ENCODE results near the gene TCERG1. TPM values are rescaled to one million over a fixed set of nuclear protein-coding genes. Genes with fewer than 3 reads are reported as not detected.

Gene TCERG1
- total RNA-seq, 1 experiment from 2014 or later, result 112 TPM

DNA sequence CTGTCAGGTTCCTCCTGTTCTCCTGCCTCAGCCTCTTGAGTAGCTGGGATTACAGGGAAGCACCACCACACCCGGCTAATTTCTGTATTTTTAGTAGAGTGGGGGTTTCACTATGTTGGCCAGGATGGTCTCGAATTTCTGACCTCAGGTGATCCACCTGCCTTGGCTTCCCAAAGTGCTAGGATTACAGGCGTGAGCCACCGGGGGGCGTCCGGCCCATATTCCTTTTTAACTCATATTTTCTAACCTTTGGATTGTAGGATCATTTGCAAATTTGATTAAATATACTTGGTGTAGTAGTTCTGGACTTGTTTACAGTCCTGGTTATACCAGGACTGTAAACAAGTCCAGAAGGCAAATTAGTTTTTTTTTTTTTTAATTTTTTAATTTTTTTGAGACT is 4.3 kb downstream of the TCERG1 start:
- Histone ChIP-seq H2BK120ac (ENCODE audit: low read depth, low read length, poor library complexity, severe bottlenecking) (no peak overlapping the region), H2AK5ac (ENCODE audit: insufficient read length, low read length) (no peak overlapping the region), H3T11ph (ENCODE audit: low read length) (no peak overlapping the region), H4K91ac (ENCODE audit: insufficient read length, low read depth, low read length) (no peak overlapping the region), H3K18ac (ENCODE audit: insufficient read length, low read depth, low read length) (no peak overlapping the region), H3K4me2 (ENCODE audit: insufficient read depth, insufficient read length, low read length) (no peak overlapping the region), H3K4me1 (ENCODE audit: insufficient read depth, low read length) (no peaks in the 10 kb centered on the region), H2BK12ac (ENCODE audit: insufficient read length, low read depth, low read length) (no peak overlapping the region), H3K4ac (ENCODE audit: low read depth, low read length) (no peak overlapping the region), H3K27ac (ENCODE audit: insufficient read length, low read depth, low read length) (no peak overlapping the region), H4K5ac (ENCODE audit: insufficient read length, low read depth, low read length) (no peak overlapping the region), H3K79me1 (ENCODE audit: insufficient read depth, low read depth, low read length, poor library complexity, severe bottlenecking) (peaks cover 3% of the 10 kb centered on the region), H3K27me3 (ENCODE audit: insufficient read depth, low read length) (no peaks in the 10 kb centered on the region), H2BK15ac (ENCODE audit: low read depth, low read length) (no peak overlapping the region), H2AFZ (ENCODE audit: low read length) (no peak overlapping the region), H3K14ac (ENCODE audit: insufficient read depth, low read length) (no peak overlapping the region), H2BK20ac (ENCODE audit: low read depth, low read length, poor library complexity, severe bottlenecking) (no peak overlapping the region), H4K20me1 (ENCODE audit: control insufficient read depth, insufficient read depth, insufficient read length) (no peaks in the 10 kb centered on the region), H3K23ac (ENCODE audit: insufficient read length, low read depth, low read length) (no peak overlapping the region), H3K79me2 (ENCODE audit: insufficient read depth, low read length) (peaks cover 59% of the 10 kb centered on the region), H4K8ac (replicated peaks; ENCODE audit: insufficient read length, low read depth, low read length) (no peak overlapping the region), H3K56ac (ENCODE audit: insufficient read length, low read depth, low read length) (no peak overlapping the region), H3K23me2 (ENCODE audit: insufficient read length, low read depth, low read length, poor library complexity, severe bottlenecking) (peaks cover 6% of the 10 kb centered on the region), H3K9me3 (ENCODE audit: control insufficient read depth, low read depth, low read length) (no peaks in the 10 kb centered on the region), H3K9ac (ENCODE audit: extremely low read depth, insufficient read length, low read length) (no peak overlapping the region), H2BK5ac (ENCODE audit: insufficient read length, low read length) (no peak overlapping the region)
- WGBS (ENCODE audit: extremely low coverage, insufficient read length, low lambda C conversion rate), result no CpG with 5 or more reads among the region's 6 CpGs
- H3K36me3 Mint-ChIP-seq (ENCODE audit: insufficient read depth in 1 of 3, low read depth in 3 of 3), result peaks cover 22 to 26% (median 23%) of the 10 kb centered on the region in 3 experiments; a peak in 6 of 7 replicates
- H3K9me3 Mint-ChIP-seq, result no peaks in the 10 kb centered on the region; a peak in 1 of 5 replicates
- TF ChIP-seq, protein P1, sequence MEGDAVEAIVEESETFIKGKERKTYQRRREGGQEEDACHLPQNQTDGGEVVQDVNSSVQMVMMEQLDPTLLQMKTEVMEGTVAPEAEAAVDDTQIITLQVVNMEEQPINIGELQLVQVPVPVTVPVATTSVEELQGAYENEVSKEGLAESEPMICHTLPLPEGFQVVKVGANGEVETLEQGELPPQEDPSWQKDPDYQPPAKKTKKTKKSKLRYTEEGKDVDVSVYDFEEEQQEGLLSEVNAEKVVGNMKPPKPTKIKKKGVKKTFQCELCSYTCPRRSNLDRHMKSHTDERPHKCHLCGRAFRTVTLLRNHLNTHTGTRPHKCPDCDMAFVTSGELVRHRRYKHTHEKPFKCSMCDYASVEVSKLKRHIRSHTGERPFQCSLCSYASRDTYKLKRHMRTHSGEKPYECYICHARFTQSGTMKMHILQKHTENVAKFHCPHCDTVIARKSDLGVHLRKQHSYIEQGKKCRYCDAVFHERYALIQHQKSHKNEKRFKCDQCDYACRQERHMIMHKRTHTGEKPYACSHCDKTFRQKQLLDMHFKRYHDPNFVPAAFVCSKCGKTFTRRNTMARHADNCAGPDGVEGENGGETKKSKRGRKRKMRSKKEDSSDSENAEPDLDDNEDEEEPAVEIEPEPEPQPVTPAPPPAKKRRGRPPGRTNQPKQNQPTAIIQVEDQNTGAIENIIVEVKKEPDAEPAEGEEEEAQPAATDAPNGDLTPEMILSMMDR (conservative IDR thresholded peaks at IDR 0.05), result peak; percentile 64
- peaks cover 32 to 33% of the 10 kb centered on the region in 2 experiments for H3K4me1 Mint-ChIP-seq
- no peak for DNase-seq
- H3K27ac Mint-ChIP-seq, result no peak overlapping the region; a peak in 1 of 7 replicates
- H3K4me3 Mint-ChIP-seq, result peak overlapping the region in 1 of 2 experiments; percentile 42; a peak in 2 of 5 replicates
- H3K27me3 Mint-ChIP-seq (ENCODE audit: low read depth), result no peaks in the 10 kb centered on the region
